Measurements from ENCODE around the gene DNAH14.

DNA sequence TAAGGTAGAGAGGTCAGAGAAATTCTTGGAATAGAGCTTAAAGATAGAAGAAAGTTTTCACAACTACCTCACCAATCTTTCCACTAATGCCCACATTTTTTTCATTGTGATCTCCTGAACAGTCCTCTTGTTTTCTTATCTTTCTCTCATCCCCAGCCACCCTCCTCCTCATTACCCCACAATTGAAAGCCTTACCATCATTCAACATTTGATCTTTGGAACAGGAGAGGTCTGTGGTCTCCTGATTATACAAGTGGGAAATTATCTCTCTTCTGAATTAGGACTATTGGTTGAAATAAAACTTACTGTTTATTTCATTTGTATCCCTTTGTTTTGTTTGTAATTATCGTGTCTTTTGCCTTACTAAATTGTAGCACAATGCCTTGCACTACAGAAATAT lies 29.6 kb downstream of the DNAH14 start:
- TF ChIP-seq SALL2 (tag by site-specific recombination; IDR thresholded peaks at IDR 0.05; ENCODE audit: borderline replicate concordance) (no peak), ZNF585B (tag by site-specific recombination; IDR thresholded peaks at IDR 0.05) (no peak), YY1 (tag by site-specific recombination; IDR thresholded peaks at IDR 0.05) (no peak)
- TF ChIP-seq, protein P1, sequence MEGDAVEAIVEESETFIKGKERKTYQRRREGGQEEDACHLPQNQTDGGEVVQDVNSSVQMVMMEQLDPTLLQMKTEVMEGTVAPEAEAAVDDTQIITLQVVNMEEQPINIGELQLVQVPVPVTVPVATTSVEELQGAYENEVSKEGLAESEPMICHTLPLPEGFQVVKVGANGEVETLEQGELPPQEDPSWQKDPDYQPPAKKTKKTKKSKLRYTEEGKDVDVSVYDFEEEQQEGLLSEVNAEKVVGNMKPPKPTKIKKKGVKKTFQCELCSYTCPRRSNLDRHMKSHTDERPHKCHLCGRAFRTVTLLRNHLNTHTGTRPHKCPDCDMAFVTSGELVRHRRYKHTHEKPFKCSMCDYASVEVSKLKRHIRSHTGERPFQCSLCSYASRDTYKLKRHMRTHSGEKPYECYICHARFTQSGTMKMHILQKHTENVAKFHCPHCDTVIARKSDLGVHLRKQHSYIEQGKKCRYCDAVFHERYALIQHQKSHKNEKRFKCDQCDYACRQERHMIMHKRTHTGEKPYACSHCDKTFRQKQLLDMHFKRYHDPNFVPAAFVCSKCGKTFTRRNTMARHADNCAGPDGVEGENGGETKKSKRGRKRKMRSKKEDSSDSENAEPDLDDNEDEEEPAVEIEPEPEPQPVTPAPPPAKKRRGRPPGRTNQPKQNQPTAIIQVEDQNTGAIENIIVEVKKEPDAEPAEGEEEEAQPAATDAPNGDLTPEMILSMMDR (tag by site-specific recombination; IDR thresholded peaks at IDR 0.05): no peak
